Astrocyte of the cerebellum (primary cell): ENCODE results near the gene FAM107B.
"Not testable (repeated sequence)": the region's sequence is repeated elsewhere in the genome, so short reads cannot be mapped to it uniquely, and the experiment has no call there.

ENCODE experiments used
- DNase-seq: peaks from one replicate; pipeline ENCODE4 v3.0.0-alpha.2; 2011; ENCODE audit warnings: low read depth
- H3K4me3 ChIP-seq: 2 replicates; pipeline ENCODE4 v1.5.1; 2011; ENCODE audit warnings: mild to moderate bottlenecking, low read depth, low read length, moderate library complexity
- CTCF ChIP-seq: IDR thresholded peaks from 2 replicates; pipeline ENCODE4 v1.5.1; 2012; ENCODE audit warnings: low read length, low read depth, moderate library complexity, mild to moderate bottlenecking; ENCODE audit errors: missing control alignments
- in situ Hi-C: cut with HindIII; loops from 2 replicates; pipeline ENCODE4 v1.10.0; 2017; ENCODE audit warnings: low sequenced_read_pairs

FAM107B gene

GRCh38 chr10:14639637-14640036 lies 135.1 kb downstream of the FAM107B start:
- no peak for TF ChIP-seq CTCF
- no peak overlapping the region for H3K4me3 ChIP-seq
- no peak for DNase-seq
- in situ Hi-C loops, result no loop called here

DNA sequence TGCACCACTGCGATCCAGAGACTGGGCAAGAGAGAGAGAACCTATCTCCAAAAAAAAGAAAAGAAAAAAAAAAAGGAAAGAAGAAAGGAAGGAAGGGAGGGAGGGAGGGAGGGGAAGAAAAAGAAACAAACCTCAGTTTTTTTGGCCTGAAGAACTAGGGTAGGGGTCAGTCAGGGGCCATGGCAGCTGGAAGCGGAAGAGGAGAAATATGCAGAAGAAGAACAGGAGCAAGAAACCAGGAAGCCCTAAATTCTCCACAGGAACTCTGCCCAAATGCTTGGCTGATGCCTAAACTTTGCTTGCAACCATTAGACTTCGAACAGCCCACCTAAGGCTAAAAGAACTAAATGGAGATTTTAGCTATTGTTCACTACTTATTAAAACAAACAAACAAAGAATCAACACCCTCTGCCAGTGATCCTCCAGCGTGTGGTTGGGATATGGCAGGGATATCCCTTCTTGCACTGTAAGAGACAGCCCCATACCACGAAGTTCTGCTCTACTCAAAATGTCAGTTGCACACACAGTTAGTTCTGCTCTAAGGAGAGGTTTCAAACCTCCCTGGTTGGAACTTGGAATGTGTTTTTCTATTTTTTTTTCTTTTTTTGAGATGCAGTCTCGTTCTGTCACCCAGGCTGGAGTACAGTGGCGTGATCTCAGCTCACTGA lies 139.5 kb downstream of the FAM107B start:
- H3K4me3 ChIP-seq, result no peak overlapping the region
- DNase-seq, result no peak
- in situ Hi-C loops, result no loop called here
- TF ChIP-seq CTCF, result no peak

- H3K4me3 ChIP-seq, DNase-seq, in situ Hi-C loops: not testable (repeated sequence)
Observed at GRCh38 chr10:14634572-14634971, 140.1 kb downstream of the FAM107B start.

- DNase-seq, result no peak
- no peak overlapping the region for H3K4me3 ChIP-seq
- TF ChIP-seq CTCF, result no peak
- in situ Hi-C loops, result no loop called here
Observed at GRCh38 chr10:14625765-14626525, 148.8 kb downstream of the FAM107B start.

GRCh38 chr10:14625192-14625631 lies 149.5 kb downstream of the FAM107B start:
- TF ChIP-seq CTCF, result no peak
- in situ Hi-C loops, result no loop called here
- H3K4me3 ChIP-seq, result no peak overlapping the region
- DNase-seq, result no peak

DNA sequence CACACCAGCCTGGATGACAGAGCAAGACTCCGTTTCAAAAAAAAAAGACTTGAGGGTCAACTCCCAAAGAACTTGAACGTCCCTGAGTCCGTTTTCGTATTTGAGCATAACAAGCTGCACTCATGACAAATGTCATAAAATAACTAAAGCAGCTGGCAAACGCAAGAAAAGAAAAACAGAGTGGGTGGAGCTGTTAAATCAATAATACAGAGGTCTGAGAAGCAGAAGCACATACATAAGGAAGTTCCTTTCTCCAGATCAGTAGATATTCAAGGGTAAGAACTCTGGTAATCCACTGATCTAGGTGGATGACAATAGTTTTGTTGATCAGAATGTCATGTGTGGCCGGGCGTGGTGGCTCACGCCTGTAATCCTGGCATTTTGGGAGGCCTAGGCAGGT lies 150.1 kb downstream of the FAM107B start:
- no peak overlapping the region for H3K4me3 ChIP-seq
- no peak for TF ChIP-seq CTCF
- in situ Hi-C loops, result no loop called here
- no peak for DNase-seq

DNA sequence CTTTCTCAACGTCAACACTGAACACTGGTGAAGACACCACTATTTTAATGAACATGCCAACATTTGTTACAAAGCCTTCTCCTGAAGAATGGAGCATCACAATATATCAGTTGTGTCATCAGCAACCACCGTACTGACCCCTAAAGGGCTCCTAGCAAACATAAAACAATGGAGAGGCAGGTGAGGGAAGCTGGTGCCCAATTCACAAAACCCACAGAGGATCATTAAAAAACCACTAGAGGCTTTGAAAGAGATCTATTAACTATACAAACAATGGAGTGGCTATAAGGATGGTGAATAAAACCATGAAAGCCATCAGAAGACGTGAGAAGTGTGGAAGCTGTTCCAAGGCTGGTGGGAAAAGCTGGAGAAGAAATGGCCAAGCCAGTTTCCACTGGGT lies 150.8 kb downstream of the FAM107B start:
- in situ Hi-C loops, result no loop called here
- no peak for DNase-seq
- no peak overlapping the region for H3K4me3 ChIP-seq
- TF ChIP-seq CTCF, result no peak
